Epithelial cell of prostate (primary cell): ENCODE data around the gene MOB3C.
A peak's percentile ranks its signal among the peaks of the same experiment; 100 is the strongest.

Experiments used
- DNase-seq: peaks from one replicate; pipeline ENCODE4 v3.0.0-alpha.2; 2011; ENCODE audit warnings: low read depth, low spot score
- H3K27ac ChIP-seq: fragments of 450-650 bp; 2 replicates; pipeline ENCODE4 v1.5.1; 2017; ENCODE audit warnings: mild to moderate bottlenecking

MOB3C gene

GRCh38 chr1:46607345-46608130 is 9.1 kb downstream of the MOB3C start:
- H3K27ac ChIP-seq, result peak overlapping the region; percentile 65

DNA sequence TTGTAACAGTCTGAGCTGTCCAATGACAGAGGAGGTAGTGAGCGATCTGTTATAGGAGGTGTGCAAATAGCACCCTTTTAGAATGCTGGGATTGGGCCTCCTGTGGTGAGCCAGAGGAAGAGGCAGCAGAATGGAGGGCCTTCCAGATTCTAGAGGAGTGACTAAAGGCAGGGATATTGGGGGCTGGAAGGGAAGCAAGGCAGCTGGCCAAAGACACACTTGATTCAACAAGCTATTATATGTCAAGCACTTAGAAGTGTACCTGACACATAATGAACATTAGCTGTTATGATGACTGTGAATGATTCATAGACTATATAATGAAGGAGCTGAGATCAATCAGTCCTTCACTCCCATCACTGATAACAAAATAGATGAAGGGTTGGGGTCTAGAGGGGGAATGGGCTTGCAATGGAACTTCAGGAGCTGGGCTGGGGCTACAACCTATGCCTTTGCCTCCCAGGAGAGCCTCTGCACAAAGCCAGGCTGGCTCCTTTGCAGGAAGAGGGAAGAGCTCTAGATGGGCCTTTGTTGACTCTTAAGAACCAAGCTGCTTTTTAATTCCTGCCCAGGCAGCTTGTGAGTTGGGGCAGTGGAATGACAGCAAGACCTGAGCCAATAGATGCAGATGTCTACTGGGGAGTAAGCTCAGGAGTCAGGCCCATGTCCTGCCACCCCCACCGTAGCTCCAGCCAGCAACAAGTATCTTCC is 10.2 kb downstream of the MOB3C start:
- H3K27ac ChIP-seq, result peak overlapping the region; percentile 65
- DNase-seq, result no peak

More at GRCh38 chr1:46607345-46608130, 9.1 kb downstream of the MOB3C start:
- DNase-seq, result no peak

DNA sequence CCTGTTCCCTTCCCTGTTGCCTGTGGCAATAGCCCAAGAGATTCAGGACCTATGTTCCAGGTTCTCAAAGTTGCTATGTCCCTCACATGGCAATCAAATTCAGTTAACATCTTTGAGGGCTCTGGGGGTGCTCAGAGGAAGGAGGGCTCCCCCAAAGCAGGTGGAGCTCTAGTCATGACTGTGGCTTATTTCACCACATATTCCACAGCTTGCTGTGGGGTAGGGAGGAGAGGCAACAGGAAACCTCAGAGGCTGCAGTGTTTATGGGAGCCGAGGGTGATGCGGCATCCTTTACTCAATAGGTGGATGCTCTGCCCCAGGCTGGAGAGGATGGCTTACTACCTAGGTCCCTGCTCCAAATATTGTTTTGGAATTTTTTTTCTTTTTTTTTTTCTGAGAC is 11.4 kb downstream of the MOB3C start:
- no peak for DNase-seq
- peak overlapping the region; percentile 65 for H3K27ac ChIP-seq

DNA sequence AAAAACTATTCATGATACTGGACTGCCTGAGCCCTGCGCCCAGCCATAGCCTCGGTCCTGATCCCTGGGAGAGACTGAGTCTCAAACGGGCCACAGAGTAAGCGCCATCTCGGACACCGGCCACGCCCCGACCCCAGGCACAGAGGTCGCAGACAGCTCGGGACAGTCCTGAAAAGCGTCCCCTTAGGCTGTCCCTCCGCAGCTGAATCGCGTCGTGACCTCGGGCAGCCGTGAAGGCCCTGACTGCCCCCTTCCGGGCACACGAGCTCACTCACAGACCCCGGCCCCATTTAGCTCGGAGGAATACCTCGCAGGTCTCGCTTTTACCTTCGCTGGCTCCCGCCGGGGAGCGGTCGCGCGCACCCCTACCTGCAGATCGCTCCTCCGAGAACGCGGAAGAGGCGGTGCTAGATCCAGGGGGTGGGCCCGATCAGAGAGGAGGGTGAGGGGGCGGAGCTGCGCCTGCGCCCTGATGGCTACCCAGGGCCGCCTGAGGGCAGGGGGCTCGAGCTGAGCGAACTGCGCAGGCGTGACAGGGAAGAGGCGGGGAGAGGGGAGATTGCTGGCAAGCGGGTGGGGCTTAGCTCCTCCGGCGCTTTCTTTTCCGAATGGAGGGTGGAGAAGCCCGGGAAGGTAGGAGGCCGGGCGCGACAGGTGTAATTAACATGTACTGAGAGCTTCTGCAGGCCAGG is 12.6 kb downstream of the MOB3C start, which contains the start of gene MKNK1:
TSS of gene MKNK1 (minus strand) at position 411 of the 692 bp plus-strand sequence. CDS start 20,941 bp downstream, outside the sequence.
- DNase-seq, result peak; percentile 56
- H3K27ac ChIP-seq, result peak within 1 kb of the TSS; percentile 26

DNA sequence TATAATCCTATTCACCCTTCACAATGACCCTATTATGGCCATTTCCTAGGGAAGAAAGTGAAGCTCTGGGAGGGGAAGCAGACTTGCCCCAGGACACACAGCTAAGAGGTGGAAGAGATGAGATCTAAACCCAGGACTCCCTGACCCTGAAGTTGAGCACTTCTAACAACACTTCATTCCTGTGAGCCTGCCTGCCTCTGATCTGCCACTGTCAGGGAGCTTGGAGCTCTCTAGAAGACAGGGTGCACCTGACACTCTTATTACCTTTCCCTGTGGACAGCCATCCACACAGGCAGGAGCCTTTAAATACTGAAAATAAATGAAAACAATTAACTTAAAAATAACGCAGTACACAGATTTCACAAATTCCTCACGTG is 13.1 kb downstream of the MOB3C start:
- peak overlapping the region; percentile 26 for H3K27ac ChIP-seq
- no peak for DNase-seq

GRCh38 chr1:46601257-46602007 is 15.2 kb downstream of the MOB3C start:
- DNase-seq, result no peak

GRCh38 chr1:46599059-46599970 is 17.3 kb downstream of the MOB3C start:
- no peak overlapping the region for H3K27ac ChIP-seq
- DNase-seq, result no peak

More at GRCh38 chr1:46601257-46602007, 15.2 kb downstream of the MOB3C start:
- H3K27ac ChIP-seq, result no peak overlapping the region

DNA sequence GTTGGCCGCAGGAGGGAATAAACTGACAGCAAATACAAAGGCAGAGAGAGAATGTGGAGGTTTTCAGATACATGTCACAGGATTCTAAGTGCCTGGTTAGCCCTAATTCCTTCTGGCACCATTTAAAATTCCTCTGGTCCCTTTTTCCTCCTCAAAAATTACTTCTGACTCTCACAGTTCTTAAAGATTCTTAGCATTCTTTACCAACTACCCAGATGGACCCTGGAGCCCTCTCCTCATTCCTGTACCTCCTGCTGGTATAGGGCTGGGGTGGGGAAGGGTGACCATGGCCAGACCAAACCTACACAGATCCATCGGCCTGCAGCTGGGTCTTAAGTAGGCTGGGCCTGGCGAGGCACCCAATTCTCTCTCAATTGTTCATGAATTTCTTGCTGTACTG is 19.8 kb downstream of the MOB3C start:
- no peak overlapping the region for H3K27ac ChIP-seq
- no peak for DNase-seq

- H3K27ac ChIP-seq, result no peak overlapping the region
- no peak for DNase-seq
Observed at GRCh38 chr1:46596036-46596435, 20.6 kb downstream of the MOB3C start.

DNA sequence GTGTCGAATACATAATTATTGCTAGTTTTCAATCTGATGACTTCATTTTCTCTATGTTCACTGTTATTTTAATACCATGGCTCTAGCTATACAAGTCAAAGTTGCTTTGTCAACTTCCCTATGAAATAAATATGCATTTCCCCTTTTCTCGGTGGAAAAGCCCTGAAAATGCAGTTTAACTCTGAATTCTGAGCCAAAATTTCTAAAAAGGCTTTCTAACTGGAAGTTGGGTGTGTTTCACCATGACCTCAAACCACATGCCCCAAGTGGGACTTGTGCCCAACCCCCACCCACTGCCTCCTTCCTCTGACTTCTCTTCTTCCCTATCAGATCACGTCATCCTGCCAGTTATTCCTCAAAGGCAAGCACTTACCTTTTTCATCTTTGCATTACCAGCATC is 21.5 kb downstream of the MOB3C start:
- DNase-seq, result no peak
- no peak overlapping the region for H3K27ac ChIP-seq

DNA sequence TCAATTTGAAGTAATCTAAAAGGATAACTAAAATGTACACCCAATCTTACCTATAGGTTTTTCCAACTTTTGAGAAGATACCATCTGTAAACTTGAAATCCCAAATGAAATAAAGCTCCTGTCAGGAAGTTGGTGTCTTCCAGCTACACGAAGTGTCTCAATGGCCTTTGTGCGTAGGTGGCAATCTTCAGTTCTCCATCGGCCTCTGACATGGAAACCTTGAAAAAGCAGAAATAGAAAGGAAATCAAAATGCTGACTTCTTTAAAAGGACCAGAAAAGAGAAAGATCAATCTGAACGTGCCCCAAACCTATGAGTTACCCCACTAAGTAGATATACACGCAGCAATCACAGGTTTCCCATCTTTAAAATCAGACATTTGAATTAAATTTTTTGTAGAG is 22.5 kb downstream of the MOB3C start:
- no peak for DNase-seq
- no peak overlapping the region for H3K27ac ChIP-seq

GRCh38 chr1:46592823-46593222 is 23.8 kb downstream of the MOB3C start:
- no peak for DNase-seq
- no peak overlapping the region for H3K27ac ChIP-seq

- no peak for DNase-seq
- no peak overlapping the region for H3K27ac ChIP-seq
Observed at GRCh38 chr1:46589529-46589928, 27.1 kb downstream of the MOB3C start.

GRCh38 chr1:46587069-46587468 is 29.5 kb downstream of the MOB3C start:
- H3K27ac ChIP-seq, result no peak overlapping the region
- DNase-seq, result no peak

- DNase-seq, result no peak
- H3K27ac ChIP-seq, result no peak overlapping the region
Observed at GRCh38 chr1:46585312-46585938, 31.2 kb downstream of the MOB3C start.

DNA sequence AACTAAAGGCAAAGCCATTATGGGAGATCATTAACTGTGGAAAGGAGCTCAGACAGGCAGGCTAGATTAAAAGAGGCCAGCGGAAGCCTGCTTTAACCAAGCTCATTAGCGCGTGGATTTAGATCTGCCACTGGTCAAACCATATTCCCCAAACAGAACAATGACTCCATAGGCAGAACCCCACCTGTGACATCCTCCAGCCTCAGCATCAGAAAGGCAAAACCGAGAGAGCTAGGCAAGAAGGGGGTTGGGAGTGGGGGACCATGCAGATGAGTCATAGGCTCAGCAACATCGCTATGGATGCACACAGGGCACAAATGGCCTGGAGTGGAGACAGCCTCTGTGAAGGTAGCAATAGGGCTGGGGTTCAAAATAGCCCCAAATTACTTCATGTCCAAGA is 33.1 kb downstream of the MOB3C start:
- no peak overlapping the region for H3K27ac ChIP-seq
- no peak for DNase-seq

DNA sequence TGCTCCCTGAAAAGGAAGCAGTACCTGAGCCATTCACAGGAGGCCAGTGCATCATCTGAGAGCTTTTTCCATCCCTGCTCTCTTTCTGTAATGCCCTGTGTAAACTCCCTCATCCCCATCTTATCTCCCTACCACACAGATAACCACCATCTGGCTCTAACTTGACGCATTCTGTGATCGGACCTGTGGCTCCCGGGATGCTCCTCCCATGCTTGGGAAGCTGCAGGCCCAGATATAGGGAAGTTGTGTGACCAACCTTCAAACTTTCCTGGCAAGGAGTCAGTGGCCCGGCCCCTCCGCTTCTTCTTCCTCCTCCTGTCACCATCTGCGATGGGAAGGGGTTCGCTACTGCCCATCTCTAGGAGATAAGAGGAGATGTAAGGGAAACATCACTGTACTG is 33.6 kb downstream of the MOB3C start:
- no peak for DNase-seq
- no peak overlapping the region for H3K27ac ChIP-seq

- no peak overlapping the region for H3K27ac ChIP-seq
- DNase-seq, result no peak
Observed at GRCh38 chr1:46581681-46582455, 34.7 kb downstream of the MOB3C start.
